HEK293T (cell line): ENCODE results near the gene EXD1.
"Not testable (repeated sequence)": the region's sequence is repeated elsewhere in the genome, so short reads cannot be mapped to it uniquely, and the experiment has no call there.

ENCODE experiments used
- CTCF ChIA-PET: fragments of 350-600 bp; formaldehyde crosslinking; extraction: SDS; loops from one replicate; lab custom pipeline; 2021; ENCODE audit warnings: antibody characterized with exemption, inconsistent platforms; lab: Yijun Ruan, JAX
- POLR2A ChIA-PET: fragments of 350-600 bp; formaldehyde crosslinking; extraction: SDS; loops from one replicate; lab custom pipeline; 2020; ENCODE audit warnings: antibody characterized with exemption, inconsistent platforms; lab: Yijun Ruan, JAX
- DNase-seq: peaks from one replicate; pipeline ENCODE4 v3.0.0; 2012; ENCODE audit warnings: mixed read lengths; ENCODE audit errors: extremely low spot score
- ARNT ChIP-seq: fragments of 450-650 bp; IDR thresholded peaks from 2 replicates; pipeline ENCODE4 v1.6.1; 2017; ENCODE audit warnings: mild to moderate bottlenecking
- BHLHE40 ChIP-seq: fragments of 450-650 bp; IDR thresholded peaks from 2 replicates; pipeline ENCODE4 v1.6.1; 2016; ENCODE audit warnings: mild to moderate bottlenecking, moderate library complexity, borderline replicate concordance
- CTBP1 ChIP-seq: fragments of 450-650 bp; IDR thresholded peaks from 2 replicates; pipeline ENCODE4 v1.6.1; 2016; ENCODE audit warnings: borderline replicate concordance
- ELF4 ChIP-seq: fragments of 450-650 bp; IDR thresholded peaks from 2 replicates; pipeline ENCODE4 v1.6.1; 2017; ENCODE audit warnings: antibody characterized with exemption
- FOXA1 ChIP-seq: fragments of 450-650 bp; IDR thresholded peaks from 2 replicates; pipeline ENCODE4 v1.6.1; 2016; ENCODE audit warnings: mild to moderate bottlenecking
- FOXK2 ChIP-seq: fragments of 450-650 bp; IDR thresholded peaks from 2 replicates; pipeline ENCODE4 v1.6.1; 2016; ENCODE audit warnings: mild to moderate bottlenecking
- FOXM1 ChIP-seq: fragments of 450-650 bp; IDR thresholded peaks from 2 replicates; pipeline ENCODE4 v1.6.1; 2017; ENCODE audit warnings: mild to moderate bottlenecking, borderline replicate concordance
- HDGF ChIP-seq: fragments of 450-650 bp; IDR thresholded peaks from 2 replicates; pipeline ENCODE4 v1.6.1; 2017; ENCODE audit warnings: antibody characterized with exemption, borderline replicate concordance
- L3MBTL2 ChIP-seq: fragments of 450-650 bp; conservative IDR thresholded peaks from 2 replicates; pipeline ENCODE4 v1.6.1; 2016; ENCODE audit warnings: mild to moderate bottlenecking
- LEF1 ChIP-seq: fragments of 450-650 bp; IDR thresholded peaks from 2 replicates; pipeline ENCODE4 v1.6.1; 2017; ENCODE audit warnings: mild to moderate bottlenecking, borderline replicate concordance
- NFRKB ChIP-seq: fragments of 450-650 bp; IDR thresholded peaks from 2 replicates; pipeline ENCODE4 v1.6.1; 2016; ENCODE audit warnings: mild to moderate bottlenecking, moderate library complexity
- SP1 ChIP-seq: fragments of 450-650 bp; IDR thresholded peaks from 2 replicates; pipeline ENCODE4 v1.6.1; 2017
- SUZ12 ChIP-seq: fragments of 450-650 bp; IDR thresholded peaks from 2 replicates; pipeline ENCODE4 v1.6.1; 2016; ENCODE audit warnings: mild to moderate bottlenecking
- TARDBP ChIP-seq: fragments of 450-650 bp; IDR thresholded peaks from 2 replicates; pipeline ENCODE4 v1.6.1; 2016
- ZNF384 ChIP-seq: fragments of 450-650 bp; IDR thresholded peaks from 2 replicates; pipeline ENCODE4 v1.6.1; 2016
- TF ChIP-seq, protein P1 (sequence below): fragments of 450-650 bp; IDR thresholded peaks from 2 replicates; pipeline ENCODE4 v1.6.1; 2016

Gene EXD1

GRCh38 chr15:41235929-41236328, 5.4 kb upstream of the EXD1 start:
- ChIA-PET CTCF (no interaction called here), POLR2A (no interaction called here)
- no peak for DNase-seq
- no peak for TF ChIP-seq ELF4
- no peak for TF ChIP-seq HDGF
- no peak for TF ChIP-seq FOXM1
- no peak for TF ChIP-seq TARDBP
- TF ChIP-seq NFRKB, result no peak

GRCh38 chr15:41235228-41235627, 4.7 kb upstream of the EXD1 start:
- POLR2A ChIA-PET, DNase-seq: not testable (repeated sequence)

DNA sequence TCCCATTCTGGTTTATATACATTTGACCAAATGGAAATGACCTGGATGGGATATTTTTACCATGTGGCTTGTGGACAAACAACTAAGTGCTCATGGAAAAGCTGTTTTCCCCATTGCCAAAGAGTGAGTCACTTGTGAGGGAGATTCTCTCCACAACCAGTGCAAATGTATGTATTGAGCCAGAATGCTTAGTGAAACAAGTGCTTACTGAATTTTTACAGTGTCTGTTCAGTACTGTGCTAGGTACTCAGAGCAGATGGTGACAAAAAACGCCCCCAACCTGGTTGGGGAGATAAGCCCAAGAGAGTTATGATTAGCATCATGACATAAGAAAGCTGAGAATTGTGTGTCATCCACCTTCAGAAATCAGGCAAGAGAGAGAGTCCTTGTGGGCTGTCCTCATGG, 2.8 kb upstream of the EXD1 start:
- no peak for TF ChIP-seq FOXK2
- no peak for TF ChIP-seq NFRKB
- TF ChIP-seq ARNT, result no peak
- TF ChIP-seq FOXA1, result no peak
- TF ChIP-seq TARDBP, result no peak
- no peak for TF ChIP-seq CTBP1
- no peak for TF ChIP-seq LEF1
- TF ChIP-seq FOXM1, result no peak
- no peak for TF ChIP-seq SUZ12
- no peak for TF ChIP-seq ZNF384
- TF ChIP-seq L3MBTL2, result no peak
- no peak for DNase-seq
- ChIA-PET POLR2A (interaction anchor here (2.0 kb wide), 1 partner anchor 99 kb away, joined by 7 read pairs; the partner anchor contains the start of genes NUSAP1 and OIP5), CTCF (no interaction called here)

More at GRCh38 chr15:41235228-41235627, 4.7 kb upstream of the EXD1 start:
- CTCF ChIA-PET, result not testable (repeated sequence)

DNA sequence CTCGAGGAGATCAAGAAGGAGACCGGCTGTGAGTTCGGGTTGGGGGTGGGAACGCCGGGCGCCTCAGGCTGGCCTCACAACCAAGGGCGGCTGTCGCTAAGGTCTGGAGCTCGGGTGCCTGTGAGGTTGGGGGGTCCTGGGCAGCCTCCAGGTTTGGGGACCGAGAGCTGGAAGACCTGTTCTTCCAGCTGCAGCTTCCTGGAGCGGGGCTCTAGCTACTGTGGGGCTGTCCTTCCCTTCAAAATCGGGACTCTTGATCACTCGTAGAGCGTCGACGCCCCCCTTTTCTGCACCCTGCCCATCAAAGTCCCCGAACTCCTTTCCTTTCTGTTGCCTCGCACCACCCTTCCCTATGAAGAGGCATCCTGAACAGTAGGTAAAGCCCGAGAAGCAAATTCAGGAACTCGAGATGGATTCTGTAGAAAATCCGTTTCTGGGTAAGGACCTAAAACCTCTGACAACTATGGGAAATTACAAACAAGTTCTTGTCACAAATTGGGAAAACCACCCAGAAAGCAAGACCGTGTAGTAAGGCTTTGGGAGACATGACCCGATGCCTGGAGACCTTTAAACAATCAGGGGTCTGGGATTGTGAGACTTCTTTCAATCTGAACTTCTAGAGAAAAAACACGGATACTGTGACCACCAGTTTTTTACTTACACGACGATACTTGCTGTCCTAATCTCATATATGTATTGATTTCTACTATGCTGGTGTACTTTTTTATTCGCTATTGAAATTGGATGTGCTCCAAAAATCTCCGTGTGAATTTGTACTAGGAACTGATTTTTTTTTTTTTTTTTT, 1.1 kb upstream of the EXD1 start:
- CTCF ChIA-PET, result interaction anchor here (0.8 kb wide), 1 partner anchor 18 kb away, joined by 4 read pairs; no protein-coding TSS in a partner anchor
- TF ChIP-seq CTBP1 (no peak), TARDBP (no peak), FOXM1 (no peak), NFRKB (no peak), FOXA1 (no peak), ZNF384 (no peak), ARNT (no peak)
- POLR2A ChIA-PET, result interaction anchor here (1.0 to 1.3 kb wide), 4 partner anchors 52 to 279 kb away, joined by 4 to 7 read pairs (median 6); partner anchors contain the start of genes CHAC1, NUSAP1 and OIP5
- DNase-seq, result no peak

- DNase-seq, result no peak
- ChIA-PET POLR2A (interaction anchor here (1.3 kb wide), 1 partner anchor 101 kb away, joined by 4 read pairs; no protein-coding TSS in a partner anchor), CTCF (interaction anchor here (0.8 kb wide), 1 partner anchor 11 kb away, joined by 3 read pairs; no protein-coding TSS in a partner anchor)
- TF ChIP-seq SP1, result no peak
- no peak for TF ChIP-seq ARNT
- TF ChIP-seq BHLHE40, result no peak
- TF ChIP-seq L3MBTL2, result no peak
- TF ChIP-seq FOXA1, result no peak
- no peak for TF ChIP-seq LEF1
- TF ChIP-seq NFRKB, result no peak
- no peak for TF ChIP-seq FOXM1
- TF ChIP-seq CTBP1, result no peak
- TF ChIP-seq ZNF384, result no peak
- no peak for TF ChIP-seq SUZ12
- no peak for TF ChIP-seq ELF4
- TF ChIP-seq, protein P1, sequence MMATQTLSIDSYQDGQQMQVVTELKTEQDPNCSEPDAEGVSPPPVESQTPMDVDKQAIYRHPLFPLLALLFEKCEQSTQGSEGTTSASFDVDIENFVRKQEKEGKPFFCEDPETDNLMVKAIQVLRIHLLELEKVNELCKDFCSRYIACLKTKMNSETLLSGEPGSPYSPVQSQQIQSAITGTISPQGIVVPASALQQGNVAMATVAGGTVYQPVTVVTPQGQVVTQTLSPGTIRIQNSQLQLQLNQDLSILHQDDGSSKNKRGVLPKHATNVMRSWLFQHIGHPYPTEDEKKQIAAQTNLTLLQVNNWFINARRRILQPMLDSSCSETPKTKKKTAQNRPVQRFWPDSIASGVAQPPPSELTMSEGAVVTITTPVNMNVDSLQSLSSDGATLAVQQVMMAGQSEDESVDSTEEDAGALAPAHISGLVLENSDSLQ, result no peak
- TF ChIP-seq FOXK2, result no peak
- no peak for TF ChIP-seq HDGF
- no peak for TF ChIP-seq TARDBP
These were observed 260 bp downstream of the EXD1 start for GRCh38 chr15:41230345-41230649.

DNA sequence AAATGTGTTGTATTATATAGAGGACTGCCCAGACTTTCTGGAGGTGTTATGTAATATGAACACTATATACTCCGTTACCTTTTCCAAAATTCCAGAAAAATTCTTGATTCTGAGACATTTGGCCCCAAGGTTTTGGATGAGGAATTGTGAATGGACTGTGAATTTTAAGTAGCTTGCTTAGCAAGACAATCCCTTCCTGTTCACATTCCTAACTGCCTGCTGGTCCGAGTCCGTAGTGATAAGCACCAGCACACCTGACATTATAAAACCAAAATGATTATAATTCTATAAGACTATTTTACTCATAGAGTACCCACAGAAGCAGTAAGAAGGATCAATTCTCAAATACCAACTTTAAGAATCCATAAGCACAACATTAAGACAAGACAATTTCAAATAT, 11.2 kb downstream of the EXD1 start:
- no peak for DNase-seq
- CTCF ChIA-PET, result interaction anchor here (1.0 kb wide), 1 partner anchor 11 kb away, joined by 3 read pairs; no protein-coding TSS in a partner anchor
- TF ChIP-seq SP1 (no peak), ARNT (no peak), ELF4 (no peak), L3MBTL2 (no peak), HDGF (no peak), NFRKB (no peak), FOXK2 (no peak), LEF1 (no peak), FOXA1 (no peak), FOXM1 (no peak), CTBP1 (no peak), TARDBP (no peak), ZNF384 (no peak), SUZ12 (no peak)
- TF ChIP-seq, protein P1, result no peak
- POLR2A ChIA-PET, result no interaction called here

- ChIA-PET POLR2A (no interaction called here), CTCF (interaction anchor here (1.0 kb wide), 1 partner anchor 11 kb away, joined by 3 read pairs; no protein-coding TSS in a partner anchor)
- no peak for DNase-seq
- no peak for TF ChIP-seq FOXK2
- no peak for TF ChIP-seq FOXM1
- TF ChIP-seq, protein P1, result no peak
- no peak for TF ChIP-seq TARDBP
- no peak for TF ChIP-seq HDGF
- no peak for TF ChIP-seq L3MBTL2
- no peak for TF ChIP-seq CTBP1
- TF ChIP-seq SP1, result no peak
- TF ChIP-seq ZNF384, result no peak
- no peak for TF ChIP-seq FOXA1
- no peak for TF ChIP-seq NFRKB
These were observed 11.7 kb downstream of the EXD1 start for GRCh38 chr15:41218851-41219250.
